SK-N-SH treated with all-trans-retinoic acid at 6 μM for 48 hours (cell line): ENCODE data around the gene AP3S1.

Source experiments
- GLIS3 ChIP-seq: fragments of 250-450 bp; sonication (Bioruptor Pico); IDR thresholded peaks from 2 replicates; pipeline ENCODE4 v1.5.0; 2020; ENCODE audit warnings: mild to moderate bottlenecking, moderate library complexity
- ISL1 ChIP-seq: fragments of 250-450 bp; sonication (Bioruptor Pico); IDR thresholded peaks from 2 replicates; pipeline ENCODE4 v2.1.2; 2022; ENCODE audit warnings: mild to moderate bottlenecking, moderate library complexity
- OSR1 ChIP-seq: fragments of 250-450 bp; sonication (Bioruptor Pico); IDR thresholded peaks from 2 replicates; pipeline ENCODE4 v1.8.0; 2022; ENCODE audit warnings: moderate library complexity, mild to moderate bottlenecking, inconsistent platforms
- PATZ1 ChIP-seq: fragments of 250-450 bp; sonication (Bioruptor Pico); IDR thresholded peaks from 2 replicates; pipeline ENCODE4 v1.8.0; 2020; ENCODE audit warnings: mild to moderate bottlenecking, moderate library complexity, borderline replicate concordance
- RARB ChIP-seq: fragments of 250-450 bp; sonication (Bioruptor Pico); IDR thresholded peaks from 2 replicates; pipeline ENCODE4 v1.8.0; 2021; ENCODE audit warnings: mild to moderate bottlenecking, moderate library complexity
- TCF4 ChIP-seq: fragments of 250-450 bp; sonication (Bioruptor Pico); IDR thresholded peaks from 2 replicates; pipeline ENCODE4 v1.8.0; 2021; ENCODE audit warnings: mild to moderate bottlenecking, moderate library complexity, borderline replicate concordance
- TOX ChIP-seq: fragments of 250-450 bp; sonication (Bioruptor Pico); IDR thresholded peaks from 2 replicates; pipeline ENCODE4 v1.8.0; 2021; ENCODE audit warnings: mild to moderate bottlenecking, moderate library complexity, borderline replicate concordance
- TSHZ2 ChIP-seq: fragments of 250-450 bp; sonication (Bioruptor Pico); IDR thresholded peaks from 2 replicates; pipeline ENCODE4 v1.5.0; 2020; ENCODE audit warnings: mild to moderate bottlenecking, moderate library complexity
- ZC3H10 ChIP-seq: fragments of 250-450 bp; sonication (Bioruptor Pico); IDR thresholded peaks from 2 replicates; pipeline ENCODE4 v1.5.1; 2021; ENCODE audit warnings: mild to moderate bottlenecking, moderate library complexity
- ZFP3 ChIP-seq: fragments of 250-450 bp; sonication (Bioruptor Pico); IDR thresholded peaks from 2 replicates; pipeline ENCODE4 v1.5.0; 2020; ENCODE audit warnings: mild to moderate bottlenecking, moderate library complexity
- ZNF565 ChIP-seq: fragments of 450-650 bp; formaldehyde crosslinking; conservative IDR thresholded peaks from 2 replicates; pipeline ENCODE4 v1.5.0; 2020; ENCODE audit warnings: low read depth, mild to moderate bottlenecking, moderate library complexity
- ZNF70 ChIP-seq: fragments of 450-650 bp; formaldehyde crosslinking; IDR thresholded peaks from 2 replicates; pipeline ENCODE4 v1.5.0; 2020; ENCODE audit warnings: mild to moderate bottlenecking, moderate library complexity
- ZNF8 ChIP-seq: fragments of 450-650 bp; formaldehyde crosslinking; IDR thresholded peaks from 2 replicates; pipeline ENCODE4 v1.5.0; 2020; ENCODE audit warnings: mild to moderate bottlenecking, moderate library complexity

GRCh38 chr5:115875447-115875846 lies 33.7 kb downstream of the AP3S1 start:
- TF ChIP-seq TOX (CRISPR knock-in tag) (no peak), ZNF70 (CRISPR knock-in tag) (no peak), ZNF8 (CRISPR knock-in tag) (no peak), PATZ1 (CRISPR knock-in tag) (no peak), RARB (no peak), ZC3H10 (no peak), GLIS3 (CRISPR knock-in tag) (no peak), TSHZ2 (CRISPR knock-in tag) (no peak), TCF4 (CRISPR knock-in tag) (no peak), OSR1 (CRISPR knock-in tag) (no peak), ZNF565 (CRISPR knock-in tag) (no peak), ZFP3 (CRISPR knock-in tag) (no peak), ISL1 (CRISPR knock-in tag) (no peak)
